Natural killer cell treated with Interleukin-12 subunit alpha and Interleukin-12 subunit beta and Interleukin-15 and Interleukin-18, amount 100 ng/mL, for 72 hours (primary cell): Measurements from ENCODE around the gene SPNS3. TPM values are rescaled to one million over a fixed set of nuclear protein-coding genes. Genes with fewer than 3 reads are reported as not detected.

Experiments
- ATAC-seq, 2 donors: fragments of 150-1000 bp; cut with Tn5 transposase in 1 of 2; sonication (Bioruptor Pico), chemical (Tn5 transposase) in 1 of 2; 2 replicates each; pipeline ENCODE4 v1.10.0; 2021
- DNase-seq: peaks from one replicate; pipeline ENCODE4 v3.0.0; 2022; ENCODE audit warnings: low spot score
- H3K27ac Mint-ChIP-seq, 2 donors: 1 replicate in 1 of 2; 2 replicates in 1 of 2; pipeline ENCODE4 v1.8.0; 2022; ENCODE audit warnings: mixed read lengths in 2 of 2, mild to moderate bottlenecking in 1 of 2, moderate library complexity in 1 of 2
- H3K27me3 Mint-ChIP-seq, 2 donors: 1 replicate in 1 of 2; 2 replicates in 1 of 2; pipeline ENCODE4 v1.8.0; 2022; ENCODE audit warnings: mixed read lengths in 2 of 2
- H3K36me3 Mint-ChIP-seq: one replicate; pipeline ENCODE4 v1.8.0; 2022; ENCODE audit warnings: mixed read lengths
- H3K4me1 Mint-ChIP-seq, 2 donors: 1 replicate in 1 of 2; 2 replicates in 1 of 2; pipeline ENCODE4 v1.8.0; 2022; ENCODE audit warnings: low read depth in 2 of 2, mixed read lengths in 2 of 2, mild to moderate bottlenecking in 1 of 2
- H3K4me3 Mint-ChIP-seq: one replicate; pipeline ENCODE4 v1.8.0; 2022; ENCODE audit warnings: mixed read lengths
- H3K9me3 Mint-ChIP-seq: 2 replicates; pipeline ENCODE4 v1.8.0; 2022; ENCODE audit warnings: mixed read lengths
- total RNA-seq, 2 donors: library from RNA; stranded (reverse); gene quantifications; one replicate each; pipeline ENCODE4 v1.2.3, GENCODE V29; 2022

Gene SPNS3
- total RNA-seq, 2 donors from 2014 or later = 1.1 to 1.9 TPM

- no peak for ATAC-seq
- Mint-ChIP-seq H3K4me1 (no peaks in the 10 kb centered on the region), H3K27ac (no peak overlapping the region), H3K36me3 (peaks cover 20% of the 10 kb centered on the region), H3K4me3 (no peak overlapping the region), H3K9me3 (peaks cover 7% of the 10 kb centered on the region), H3K27me3 (peaks cover 11 to 22% of the 10 kb centered on the region in 2 donors)
- no peak for DNase-seq
These were observed 30.2 kb downstream of the SPNS3 start for GRCh38 chr17:4463818-4464476.

GRCh38 chr17:4465786-4466185 is 32.0 kb downstream of the SPNS3 start:
- no peak for ATAC-seq
- no peak for DNase-seq
- no peak overlapping the region for H3K27ac Mint-ChIP-seq
- no peak overlapping the region for H3K4me3 Mint-ChIP-seq
- peaks cover 9% of the 10 kb centered on the region for H3K36me3 Mint-ChIP-seq
- H3K27me3 Mint-ChIP-seq = peaks cover 5 to 11% of the 10 kb centered on the region in 2 donors
- H3K4me1 Mint-ChIP-seq = no peaks in the 10 kb centered on the region
- peaks cover 4% of the 10 kb centered on the region for H3K9me3 Mint-ChIP-seq

- DNase-seq = no peak
These were observed 33.5 kb downstream of the SPNS3 start for GRCh38 chr17:4467287-4467686.

GRCh38 chr17:4469552-4469951 is 35.8 kb downstream of the SPNS3 start:
- no peak for ATAC-seq
- H3K4me3 Mint-ChIP-seq = no peak overlapping the region
- no peaks in the 10 kb centered on the region for H3K4me1 Mint-ChIP-seq
- H3K27ac Mint-ChIP-seq = no peak overlapping the region
- peaks cover 2 to 7% of the 10 kb centered on the region in 2 donors for H3K27me3 Mint-ChIP-seq
- DNase-seq = no peak
- no peaks in the 10 kb centered on the region for H3K9me3 Mint-ChIP-seq
- H3K36me3 Mint-ChIP-seq = no peaks in the 10 kb centered on the region

More at GRCh38 chr17:4467287-4467686, 33.5 kb downstream of the SPNS3 start:
- H3K4me1 Mint-ChIP-seq = no peaks in the 10 kb centered on the region
- no peaks in the 10 kb centered on the region for H3K9me3 Mint-ChIP-seq
- no peaks in the 10 kb centered on the region for H3K36me3 Mint-ChIP-seq
- H3K27me3 Mint-ChIP-seq = peaks cover 2 to 5% of the 10 kb centered on the region in 2 donors
- H3K4me3 Mint-ChIP-seq = no peak overlapping the region
- no peak overlapping the region for H3K27ac Mint-ChIP-seq
- ATAC-seq = no peak

- no peaks in the 10 kb centered on the region for H3K36me3 Mint-ChIP-seq
- no peak for DNase-seq
- H3K4me1 Mint-ChIP-seq = no peaks in the 10 kb centered on the region
- no peak for ATAC-seq
- H3K27ac Mint-ChIP-seq = no peak overlapping the region
- peaks cover 5 to 7% of the 10 kb centered on the region in 2 donors for H3K27me3 Mint-ChIP-seq
- H3K9me3 Mint-ChIP-seq = no peaks in the 10 kb centered on the region
- H3K4me3 Mint-ChIP-seq = no peak overlapping the region
These were observed 38.5 kb downstream of the SPNS3 start for GRCh38 chr17:4472286-4472685.

- H3K36me3 Mint-ChIP-seq = no peaks in the 10 kb centered on the region
- no peak for DNase-seq
- no peak overlapping the region for H3K4me3 Mint-ChIP-seq
- no peaks in the 10 kb centered on the region for H3K9me3 Mint-ChIP-seq
- no peaks in the 10 kb centered on the region for H3K4me1 Mint-ChIP-seq
- peak in 1 of 2 donors; percentile 41 for ATAC-seq
- H3K27me3 Mint-ChIP-seq = peaks cover 5 to 7% of the 10 kb centered on the region in 2 donors
- H3K27ac Mint-ChIP-seq = no peak overlapping the region
These were observed 40.4 kb downstream of the SPNS3 start for GRCh38 chr17:4474093-4474492.

- DNase-seq (no peak), ATAC-seq (no peak)
- Mint-ChIP-seq H3K4me1 (peaks cover 0 to 4% of the 10 kb centered on the region in 2 donors), H3K36me3 (no peaks in the 10 kb centered on the region), H3K9me3 (no peaks in the 10 kb centered on the region), H3K27me3 (peaks cover 5 to 7% of the 10 kb centered on the region in 2 donors), H3K27ac (peak overlapping the region in 1 of 2 donors; percentile 13), H3K4me3 (no peak overlapping the region)
These were observed 41.3 kb downstream of the SPNS3 start for GRCh38 chr17:4475001-4475400.

- no peaks in the 10 kb centered on the region for H3K9me3 Mint-ChIP-seq
- ATAC-seq (no peak), DNase-seq (no peak)
- H3K27ac Mint-ChIP-seq = peak overlapping the region in 1 of 2 donors; percentile 13
- H3K36me3 Mint-ChIP-seq = no peaks in the 10 kb centered on the region
- H3K4me3 Mint-ChIP-seq = no peak overlapping the region
- peaks cover 5 to 7% of the 10 kb centered on the region in 2 donors for H3K27me3 Mint-ChIP-seq
- peaks cover 0 to 4% of the 10 kb centered on the region in 2 donors for H3K4me1 Mint-ChIP-seq
These were observed 41.7 kb downstream of the SPNS3 start for GRCh38 chr17:4475463-4475862.

- DNase-seq (no peak), ATAC-seq (no peak)
- H3K4me1 Mint-ChIP-seq = peaks cover 4 to 8% of the 10 kb centered on the region in 2 donors
- no peaks in the 10 kb centered on the region for H3K36me3 Mint-ChIP-seq
- no peak overlapping the region for H3K27ac Mint-ChIP-seq
- H3K27me3 Mint-ChIP-seq = peaks cover 5 to 7% of the 10 kb centered on the region in 2 donors
- H3K9me3 Mint-ChIP-seq = no peaks in the 10 kb centered on the region
- H3K4me3 Mint-ChIP-seq = no peak overlapping the region
These were observed 42.3 kb downstream of the SPNS3 start for GRCh38 chr17:4476017-4476416.

- DNase-seq (no peak), ATAC-seq (no peak)
- H3K4me3 Mint-ChIP-seq = no peak overlapping the region
- H3K36me3 Mint-ChIP-seq = no peaks in the 10 kb centered on the region
- peaks cover 5 to 7% of the 10 kb centered on the region in 2 donors for H3K27me3 Mint-ChIP-seq
- peaks cover 8 to 13% of the 10 kb centered on the region in 2 donors for H3K4me1 Mint-ChIP-seq
- H3K27ac Mint-ChIP-seq = no peak overlapping the region
- no peaks in the 10 kb centered on the region for H3K9me3 Mint-ChIP-seq
These were observed 42.9 kb downstream of the SPNS3 start for GRCh38 chr17:4476511-4477070.

GRCh38 chr17:4477255-4477791 is 43.6 kb downstream of the SPNS3 start:
- no peak for DNase-seq
- H3K4me1 Mint-ChIP-seq = peaks cover 8 to 13% of the 10 kb centered on the region in 2 donors
- H3K27me3 Mint-ChIP-seq = peaks cover 1 to 3% of the 10 kb centered on the region in 2 donors
- ATAC-seq = no peak
- no peak overlapping the region for H3K4me3 Mint-ChIP-seq
- no peaks in the 10 kb centered on the region for H3K9me3 Mint-ChIP-seq
- no peak overlapping the region for H3K27ac Mint-ChIP-seq
- no peaks in the 10 kb centered on the region for H3K36me3 Mint-ChIP-seq

- Mint-ChIP-seq H3K9me3 (no peaks in the 10 kb centered on the region), H3K4me1 (peaks cover 8 to 13% of the 10 kb centered on the region in 2 donors), H3K27me3 (peaks cover 0 to 3% of the 10 kb centered on the region in 2 donors), H3K36me3 (no peaks in the 10 kb centered on the region), H3K4me3 (no peak overlapping the region), H3K27ac (no peak overlapping the region)
- no peak for ATAC-seq
- DNase-seq = no peak
These were observed 44.6 kb downstream of the SPNS3 start for GRCh38 chr17:4478318-4478830.

GRCh38 chr17:4479340-4479981 is 45.7 kb downstream of the SPNS3 start:
- Mint-ChIP-seq H3K9me3 (no peaks in the 10 kb centered on the region), H3K4me3 (no peak overlapping the region), H3K4me1 (peaks cover 13% of the 10 kb centered on the region in 2 donors), H3K27ac (peak overlapping the region in 1 of 2 donors; percentile 93), H3K27me3 (peaks cover 0 to 3% of the 10 kb centered on the region in 2 donors), H3K36me3 (no peaks in the 10 kb centered on the region)
- DNase-seq (no peak), ATAC-seq (no peak)
